ENCODE results near the gene KIF1C. TPM values are rescaled to one million over a fixed set of nuclear protein-coding genes. Genes with fewer than 3 reads are reported as not detected.

The KIF1C gene
- total RNA-seq, 1 experiment from 2014 or later, result 85.6 TPM

GRCh38 chr17:5000237-5000639, 2.5 kb downstream of the KIF1C start:
- H2AK5ac ChIP-seq (ENCODE audit: insufficient read length, low read length), result no peak overlapping the region
- no peak overlapping the region for H4K91ac ChIP-seq (ENCODE audit: insufficient read length, low read depth, low read length)
- H3K23ac ChIP-seq (ENCODE audit: insufficient read length, low read depth, low read length), result no peak overlapping the region
- H3K4me1 ChIP-seq (ENCODE audit: insufficient read depth, low read length), result peaks cover 2% of the 10 kb centered on the region
- H3K56ac ChIP-seq (ENCODE audit: insufficient read length, low read depth, low read length), result no peak overlapping the region
- no peak overlapping the region for H4K5ac ChIP-seq (ENCODE audit: insufficient read length, low read depth, low read length)
- no peak overlapping the region for H2AFZ ChIP-seq (ENCODE audit: low read length)
- peaks cover 14% of the 10 kb centered on the region for H3K23me2 ChIP-seq (ENCODE audit: insufficient read length, low read depth, low read length, poor library complexity, severe bottlenecking)
- H3K79me1 ChIP-seq (ENCODE audit: insufficient read depth, low read depth, low read length, poor library complexity, severe bottlenecking), result peaks cover 8% of the 10 kb centered on the region
- H3K27me3 Mint-ChIP-seq (ENCODE audit: low read depth), result peaks cover 14% of the 10 kb centered on the region
- peaks cover 12 to 20% of the 10 kb centered on the region in 2 experiments for H3K4me1 Mint-ChIP-seq
- TF ChIP-seq CTCF (conservative IDR thresholded peaks at IDR 0.05), result no peak
- H2BK20ac ChIP-seq (ENCODE audit: low read depth, low read length, poor library complexity, severe bottlenecking), result no peak overlapping the region
- H3K14ac ChIP-seq (ENCODE audit: insufficient read depth, low read length), result no peak overlapping the region
- no peak overlapping the region for H3K27ac ChIP-seq (ENCODE audit: insufficient read length, low read depth, low read length)
- no peak overlapping the region for H4K8ac ChIP-seq (replicated peaks; ENCODE audit: insufficient read length, low read depth, low read length)
- no CpG with 5 or more reads among the region's 11 CpGs for WGBS (ENCODE audit: extremely low coverage, insufficient read length, low lambda C conversion rate)
- no peak overlapping the region for H2BK12ac ChIP-seq (ENCODE audit: insufficient read length, low read depth, low read length)
- peak overlapping the region; percentile 19 to 88; a peak in 2 of 5 replicates for H3K4me3 Mint-ChIP-seq
- H3K36me3 Mint-ChIP-seq (ENCODE audit: insufficient read depth in 1 of 3, low read depth in 3 of 3), result peaks cover 36 to 49% (median 48%) of the 10 kb centered on the region in 3 experiments
- no peak overlapping the region for H3K9ac ChIP-seq (ENCODE audit: extremely low read depth, insufficient read length, low read length)
- no peak overlapping the region for H2BK120ac ChIP-seq (ENCODE audit: low read depth, low read length, poor library complexity, severe bottlenecking)
- H3T11ph ChIP-seq (ENCODE audit: low read length), result no peak overlapping the region
- no peak overlapping the region for H3K4ac ChIP-seq (ENCODE audit: low read depth, low read length)
- H3K27ac Mint-ChIP-seq, result no peak overlapping the region; a peak in 2 of 7 replicates
- H3K9me3 Mint-ChIP-seq, result no peaks in the 10 kb centered on the region
- no peak overlapping the region for H2BK5ac ChIP-seq (ENCODE audit: insufficient read length, low read length)
- no peak overlapping the region for H3K18ac ChIP-seq (ENCODE audit: insufficient read length, low read depth, low read length)
- no peaks in the 10 kb centered on the region; the same call in 1 of the 2 replicates for H3K27me3 ChIP-seq (ENCODE audit: insufficient read depth, low read length)
- no peak overlapping the region for H3K4me2 ChIP-seq (ENCODE audit: insufficient read depth, insufficient read length, low read length)
- peaks cover 4% of the 10 kb centered on the region; the same call in 1 of the 2 replicates for H3K79me2 ChIP-seq (ENCODE audit: insufficient read depth, low read length)
- H2BK15ac ChIP-seq (ENCODE audit: low read depth, low read length), result no peak overlapping the region
- no peaks in the 10 kb centered on the region for H3K9me3 ChIP-seq (ENCODE audit: control insufficient read depth, low read depth, low read length)
- DNase-seq, result no peak
- no peaks in the 10 kb centered on the region for H4K20me1 ChIP-seq (ENCODE audit: control insufficient read depth, insufficient read depth, insufficient read length)

Data from H9 (cell line).